PC-3 (cell line): ENCODE measurements around the gene NAA10.

Experiments
- CTCF ChIP-seq: fragments of 300-600 bp; sonication (generic); conservative IDR thresholded peaks from 2 replicates; pipeline ENCODE4 v1.5.1; 2017; ENCODE audit warnings: antibody characterized with exemption, low read depth, mild to moderate bottlenecking, low read length
- EZH2 ChIP-seq: fragments of 300-600 bp; sonication (generic); IDR thresholded peaks from one replicate; pipeline ENCODE4 v1.6.1; 2017; ENCODE audit warnings: antibody characterized with exemption, mild to moderate bottlenecking, low read length; ENCODE audit not compliant: unreplicated experiment

GRCh38 chrX:153951683-153952372 is 17.0 kb upstream of the NAA10 start:
- TF ChIP-seq CTCF = no peak
- TF ChIP-seq EZH2 = no peak
